ENCODE data around the gene SNX24. TPM values are rescaled to one million over a fixed set of nuclear protein-coding genes. Genes with fewer than 3 reads are reported as not detected.

The SNX24 gene
- total RNA-seq, 1 experiment from 2014 or later = 13.9 TPM

DNA sequence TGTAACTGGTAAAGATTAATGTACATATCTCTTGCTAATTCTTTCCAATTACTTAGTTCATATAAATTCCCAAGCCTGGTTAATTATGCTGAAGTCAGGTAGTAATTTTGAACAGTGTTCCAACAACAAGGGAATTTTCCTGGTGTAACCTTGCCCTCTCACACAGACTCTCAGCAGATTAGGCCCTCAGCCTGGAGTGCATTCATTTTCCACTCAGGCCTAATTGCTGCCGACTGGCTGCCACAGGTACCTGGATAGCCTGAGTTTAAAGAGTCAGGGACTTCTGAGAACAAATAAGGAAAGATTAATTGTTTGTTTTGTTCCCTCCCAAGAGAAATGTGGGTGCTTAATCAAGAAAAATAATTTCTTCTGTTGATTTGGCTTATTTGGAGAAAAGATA, 119.7 kb downstream of the SNX24 start:
- Mint-ChIP-seq H3K4me3 (no peak overlapping the region), H3K27ac (peak overlapping the region in 1 of 3 experiments; percentile 45; a peak in 2 of 7 replicates)

More for the DNA sequence above, 119.7 kb downstream of the SNX24 start:
- Histone ChIP-seq H3K79me1 (ENCODE audit: insufficient read depth, low read depth, low read length, poor library complexity, severe bottlenecking) (no peaks in the 10 kb centered on the region), H2BK5ac (ENCODE audit: insufficient read length, low read length) (no peak overlapping the region), H2BK120ac (ENCODE audit: low read depth, low read length, poor library complexity, severe bottlenecking) (no peak overlapping the region), H3K23ac (ENCODE audit: insufficient read length, low read depth, low read length) (no peak overlapping the region), H3K79me2 (ENCODE audit: insufficient read depth, low read length) (no peaks in the 10 kb centered on the region), H3K4ac (ENCODE audit: low read depth, low read length) (no peak overlapping the region), H2BK12ac (ENCODE audit: insufficient read length, low read depth, low read length) (no peak overlapping the region), H3K9ac (ENCODE audit: extremely low read depth, insufficient read length, low read length) (no peak overlapping the region), H3K56ac (ENCODE audit: insufficient read length, low read depth, low read length) (no peak overlapping the region), H3K18ac (ENCODE audit: insufficient read length, low read depth, low read length) (no peak overlapping the region), H4K8ac (replicated peaks; ENCODE audit: insufficient read length, low read depth, low read length) (no peak overlapping the region), H3K23me2 (ENCODE audit: insufficient read length, low read depth, low read length, poor library complexity, severe bottlenecking) (no peaks in the 10 kb centered on the region), H3T11ph (ENCODE audit: low read length) (no peak overlapping the region), H4K20me1 (ENCODE audit: control insufficient read depth, insufficient read depth, insufficient read length) (no peaks in the 10 kb centered on the region), H3K4me2 (ENCODE audit: insufficient read depth, insufficient read length, low read length) (no peak overlapping the region), H2AFZ (ENCODE audit: low read length) (no peak overlapping the region), H3K27me3 (ENCODE audit: insufficient read depth, low read length) (no peaks in the 10 kb centered on the region), H4K5ac (ENCODE audit: insufficient read length, low read depth, low read length) (no peak overlapping the region), H3K4me1 (ENCODE audit: insufficient read depth, low read length) (peaks cover 3% of the 10 kb centered on the region), H3K9me3 (ENCODE audit: control insufficient read depth, low read depth, low read length) (no peaks in the 10 kb centered on the region), H3K14ac (ENCODE audit: insufficient read depth, low read length) (no peak overlapping the region), H2BK20ac (ENCODE audit: low read depth, low read length, poor library complexity, severe bottlenecking) (no peak overlapping the region), H2AK5ac (ENCODE audit: insufficient read length, low read length) (no peak overlapping the region), H2BK15ac (ENCODE audit: low read depth, low read length) (no peak overlapping the region), H3K27ac (ENCODE audit: insufficient read length, low read depth, low read length) (no peak overlapping the region), H4K91ac (ENCODE audit: insufficient read length, low read depth, low read length) (no peak overlapping the region)
- no peaks in the 10 kb centered on the region for H3K36me3 Mint-ChIP-seq (ENCODE audit: insufficient read depth in 1 of 3, low read depth in 3 of 3)
- no peaks in the 10 kb centered on the region for H3K27me3 Mint-ChIP-seq (ENCODE audit: low read depth)
- TF ChIP-seq, protein P1, sequence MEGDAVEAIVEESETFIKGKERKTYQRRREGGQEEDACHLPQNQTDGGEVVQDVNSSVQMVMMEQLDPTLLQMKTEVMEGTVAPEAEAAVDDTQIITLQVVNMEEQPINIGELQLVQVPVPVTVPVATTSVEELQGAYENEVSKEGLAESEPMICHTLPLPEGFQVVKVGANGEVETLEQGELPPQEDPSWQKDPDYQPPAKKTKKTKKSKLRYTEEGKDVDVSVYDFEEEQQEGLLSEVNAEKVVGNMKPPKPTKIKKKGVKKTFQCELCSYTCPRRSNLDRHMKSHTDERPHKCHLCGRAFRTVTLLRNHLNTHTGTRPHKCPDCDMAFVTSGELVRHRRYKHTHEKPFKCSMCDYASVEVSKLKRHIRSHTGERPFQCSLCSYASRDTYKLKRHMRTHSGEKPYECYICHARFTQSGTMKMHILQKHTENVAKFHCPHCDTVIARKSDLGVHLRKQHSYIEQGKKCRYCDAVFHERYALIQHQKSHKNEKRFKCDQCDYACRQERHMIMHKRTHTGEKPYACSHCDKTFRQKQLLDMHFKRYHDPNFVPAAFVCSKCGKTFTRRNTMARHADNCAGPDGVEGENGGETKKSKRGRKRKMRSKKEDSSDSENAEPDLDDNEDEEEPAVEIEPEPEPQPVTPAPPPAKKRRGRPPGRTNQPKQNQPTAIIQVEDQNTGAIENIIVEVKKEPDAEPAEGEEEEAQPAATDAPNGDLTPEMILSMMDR (conservative IDR thresholded peaks at IDR 0.05) = no peak
- no peaks in the 10 kb centered on the region for H3K9me3 Mint-ChIP-seq
- H3K4me1 Mint-ChIP-seq = peaks cover 17 to 27% of the 10 kb centered on the region in 2 experiments
- no peak for DNase-seq
- no CpG with 5 or more reads among the region's 1 CpG for WGBS (ENCODE audit: extremely low coverage, insufficient read length, low lambda C conversion rate)
